ELR (cell line): ENCODE data around the gene SNAPC1.
"Not testable (repeated sequence)": the region's sequence is repeated elsewhere in the genome, so short reads cannot be mapped to it uniquely, and the experiment has no call there.

Experiments used
- DNase-seq: peaks from one replicate; pipeline ENCODE4 v3.0.0-alpha.2; 2015; ENCODE audit warnings: low read depth

The SNAPC1 gene

GRCh38 chr14:61761959-61762786 lies at the start of gene SNAPC1:
Gene SNAPC1, plus strand, starts transcription at chr14:61762420. Its CDS starts 41 bp downstream, at chr14:61762461.
- peak; percentile 99 for DNase-seq

GRCh38 chr14:61713724-61714437 lies 48.3 kb upstream of the SNAPC1 start:
- no peak for DNase-seq

GRCh38 chr14:61716956-61717355 lies 45.3 kb upstream of the SNAPC1 start:
- DNase-seq = no peak

GRCh38 chr14:61718039-61718438 lies 44.2 kb upstream of the SNAPC1 start:
- DNase-seq = no peak

DNA sequence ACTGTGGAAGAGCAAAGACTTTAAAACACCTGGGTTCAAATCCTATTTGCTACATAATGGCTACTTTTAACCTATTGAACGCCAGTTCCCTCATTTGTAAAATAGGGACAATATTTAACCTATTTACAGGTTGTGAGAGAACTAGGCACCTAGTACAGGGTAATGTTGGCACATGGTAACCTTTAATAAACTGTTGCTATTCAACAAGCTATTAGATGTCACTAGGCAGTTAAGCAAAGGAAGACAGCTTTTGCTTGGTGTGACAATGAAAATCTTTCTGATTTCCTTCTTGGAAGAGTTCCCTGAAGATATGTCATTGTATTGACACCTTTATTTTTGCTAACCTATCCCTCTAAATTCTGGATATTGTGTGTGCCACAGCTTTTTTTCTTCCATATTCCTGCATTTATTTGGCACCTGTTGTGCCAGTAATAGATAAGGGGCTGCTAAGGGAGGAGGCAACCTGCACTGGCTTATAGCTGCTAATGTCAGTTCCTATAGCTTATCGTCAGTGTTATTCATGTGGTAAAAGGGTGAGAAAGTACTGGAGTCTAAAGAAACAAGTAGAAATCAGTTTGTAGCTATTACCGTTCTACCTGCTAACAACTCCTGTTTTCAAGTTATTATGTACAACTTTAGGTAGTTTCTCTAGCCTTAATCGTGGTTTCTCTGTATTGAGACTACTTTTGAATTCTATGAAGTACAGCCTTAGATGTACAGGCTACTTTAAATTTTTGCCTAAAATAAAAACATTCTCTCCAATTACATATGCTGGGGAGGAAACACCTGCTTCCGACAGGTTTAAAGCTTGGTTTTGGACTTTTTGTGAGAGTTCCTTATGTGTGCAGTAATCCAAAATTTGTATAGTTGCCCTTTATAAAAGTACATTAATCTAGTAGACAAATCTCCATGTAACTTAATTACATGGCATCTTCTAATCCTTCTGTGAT lies 42.6 kb upstream of the SNAPC1 start:
- DNase-seq = no peak

GRCh38 chr14:61720294-61720661 lies 41.9 kb upstream of the SNAPC1 start:
- no peak for DNase-seq

- no peak for DNase-seq
These were observed 41.5 kb upstream of the SNAPC1 start for GRCh38 chr14:61720741-61721140.

DNA sequence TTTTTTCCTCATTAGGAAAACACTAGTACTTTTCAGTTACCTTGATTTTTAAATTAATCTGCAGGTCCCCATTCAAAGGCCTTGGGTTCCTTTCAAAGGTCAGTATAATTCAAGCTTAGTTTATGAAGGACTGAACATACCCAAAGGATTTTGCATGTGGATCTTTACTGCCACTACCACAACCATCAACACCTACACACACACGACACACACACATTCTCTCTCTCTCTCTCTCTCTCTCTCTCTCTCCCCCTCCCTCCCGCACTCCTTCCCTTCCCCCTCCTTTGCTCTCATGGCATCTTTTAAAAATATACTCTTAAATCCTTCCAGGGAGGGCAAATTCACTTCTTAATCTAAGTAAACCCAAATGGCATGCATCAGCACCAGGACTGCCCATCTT lies 38.1 kb upstream of the SNAPC1 start:
- no peak for DNase-seq

DNA sequence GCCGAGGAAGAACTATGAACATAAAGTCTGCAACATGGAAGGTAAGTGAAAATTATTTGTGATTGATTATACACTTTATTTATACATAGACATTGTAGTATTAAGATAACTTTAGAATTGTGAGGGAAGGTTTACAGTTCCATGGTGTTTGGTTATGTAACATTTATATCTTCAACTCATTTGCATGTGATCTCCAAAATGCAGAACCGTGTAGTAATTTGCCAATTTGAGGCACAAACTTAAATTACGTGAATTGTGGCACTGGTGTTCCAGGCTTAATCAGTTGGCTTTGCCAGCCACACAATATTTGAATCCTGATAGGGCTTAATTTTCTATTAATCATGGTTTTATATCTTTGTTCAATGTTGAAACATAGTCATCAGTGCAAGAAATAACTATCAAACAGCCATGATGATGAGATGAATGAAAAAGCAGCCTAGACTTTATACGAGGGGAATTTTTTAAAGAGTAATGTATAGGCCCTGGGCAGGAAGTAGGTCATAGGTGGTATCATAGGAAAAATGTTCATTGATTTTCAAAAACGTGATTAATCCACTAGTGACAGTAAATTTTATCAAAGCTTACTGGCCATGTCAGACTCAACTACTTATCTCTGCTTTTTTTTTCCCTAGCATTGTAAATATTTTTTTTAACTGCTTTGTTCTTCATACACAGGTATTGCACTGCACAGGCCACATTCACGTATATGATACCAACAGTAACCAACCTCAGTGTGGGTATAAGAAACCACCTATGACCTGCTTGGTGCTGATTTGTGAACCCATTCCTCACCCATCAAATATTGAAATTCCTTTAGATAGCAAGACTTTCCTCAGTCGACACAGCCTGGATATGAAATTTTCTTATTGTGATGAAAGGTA lies 35.2 kb upstream of the SNAPC1 start:
- DNase-seq = no peak

- DNase-seq = peak; percentile 49
These were observed 31.4 kb upstream of the SNAPC1 start for GRCh38 chr14:61730756-61731373.

GRCh38 chr14:61733972-61734371 lies 28.2 kb upstream of the SNAPC1 start:
- peak; percentile 36 for DNase-seq

GRCh38 chr14:61736751-61737150 lies 25.5 kb upstream of the SNAPC1 start:
- no peak for DNase-seq

DNA sequence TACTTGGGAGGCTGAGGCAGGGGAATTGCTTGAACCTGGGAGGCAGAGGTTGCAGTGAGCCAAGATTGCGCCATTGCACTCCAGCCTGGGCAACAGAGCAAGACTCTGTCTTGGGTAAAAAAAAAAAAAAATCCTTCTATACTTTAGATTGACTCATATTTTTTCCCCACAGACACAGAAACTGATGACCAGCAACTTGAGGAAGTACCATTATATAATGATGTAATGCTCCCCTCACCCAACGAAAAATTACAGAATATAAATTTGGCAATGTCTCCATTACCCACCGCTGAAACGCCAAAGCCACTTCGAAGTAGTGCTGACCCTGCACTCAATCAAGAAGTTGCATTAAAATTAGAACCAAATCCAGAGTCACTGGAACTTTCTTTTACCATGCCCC lies 24.3 kb upstream of the SNAPC1 start:
- DNase-seq = no peak

DNA sequence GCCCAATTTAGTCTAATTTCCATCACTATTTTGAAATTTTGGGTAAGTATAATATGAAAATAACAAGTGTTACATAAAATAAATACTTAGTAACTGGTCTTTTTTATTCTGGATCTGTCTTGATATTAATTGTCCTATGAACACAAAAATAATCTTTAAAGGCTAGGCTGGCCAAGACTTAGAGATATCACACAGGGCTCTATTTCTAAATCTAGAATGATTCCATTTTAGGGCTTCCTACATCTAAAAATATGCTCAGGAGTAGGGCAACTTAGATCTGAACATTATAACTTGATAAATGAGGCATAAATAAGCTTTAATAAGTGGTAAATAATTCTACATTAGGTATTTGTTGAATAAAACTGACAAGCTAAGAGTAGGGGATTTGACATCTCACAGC lies 23.1 kb upstream of the SNAPC1 start:
- no peak for DNase-seq

- DNase-seq = no peak
These were observed 19.8 kb upstream of the SNAPC1 start for GRCh38 chr14:61742371-61742770.

DNA sequence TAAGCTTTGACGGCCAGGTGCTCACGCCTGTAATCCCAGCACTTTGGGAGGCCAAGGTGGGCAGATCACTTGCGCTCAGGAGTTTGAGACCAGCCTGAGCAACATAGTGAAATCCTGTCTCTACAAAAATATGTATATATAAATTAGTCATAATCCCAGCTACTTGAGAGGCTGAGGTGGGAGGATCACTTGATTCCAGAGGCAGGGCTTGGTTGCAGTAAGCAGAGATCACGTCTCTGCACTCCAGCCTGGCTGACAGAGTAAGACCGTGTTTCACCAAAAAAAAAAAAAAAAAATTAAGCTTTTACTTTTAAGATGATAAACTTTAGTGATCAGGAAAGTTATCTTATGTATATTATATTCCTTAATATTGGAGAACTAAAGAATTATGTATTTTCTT lies 18.0 kb upstream of the SNAPC1 start:
- no peak for DNase-seq

DNA sequence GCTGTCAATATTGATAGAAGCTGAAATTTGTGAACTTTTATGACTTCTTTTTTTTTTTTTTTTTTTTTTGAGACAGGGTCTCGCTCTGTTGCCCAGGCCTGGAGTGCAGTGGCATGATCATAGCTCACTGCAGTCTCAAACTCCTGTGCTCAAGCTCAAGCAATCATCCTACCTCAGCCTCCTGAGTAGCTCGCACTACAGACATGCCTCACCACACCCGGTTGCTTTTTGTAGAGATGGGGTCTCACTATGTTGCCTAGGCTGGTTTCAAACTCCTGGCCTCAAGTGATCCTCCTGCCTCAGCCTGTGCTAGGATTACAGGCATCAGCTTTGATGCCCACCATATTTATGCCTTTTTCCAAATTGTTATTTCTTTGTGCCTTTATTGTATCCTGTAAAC lies 15.9 kb upstream of the SNAPC1 start:
- not testable (repeated sequence) for DNase-seq

DNA sequence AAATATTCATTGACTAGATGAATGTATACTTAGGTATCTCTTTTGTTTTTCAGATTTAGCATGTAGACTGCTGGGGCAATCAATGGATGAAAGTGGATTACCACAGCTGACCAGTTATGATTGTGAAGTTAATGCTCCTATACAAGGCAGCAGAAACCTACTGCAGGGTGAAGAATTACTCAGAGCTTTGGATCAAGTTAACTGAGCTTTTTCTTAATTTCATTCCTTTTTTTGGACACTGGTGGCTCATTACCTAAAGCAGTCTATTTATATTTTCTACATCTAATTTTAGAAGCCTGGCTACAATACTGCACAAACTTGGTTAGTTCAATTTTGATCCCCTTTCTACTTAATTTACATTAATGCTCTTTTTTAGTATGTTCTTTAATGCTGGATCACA lies 15.3 kb upstream of the SNAPC1 start:
- DNase-seq = no peak

DNA sequence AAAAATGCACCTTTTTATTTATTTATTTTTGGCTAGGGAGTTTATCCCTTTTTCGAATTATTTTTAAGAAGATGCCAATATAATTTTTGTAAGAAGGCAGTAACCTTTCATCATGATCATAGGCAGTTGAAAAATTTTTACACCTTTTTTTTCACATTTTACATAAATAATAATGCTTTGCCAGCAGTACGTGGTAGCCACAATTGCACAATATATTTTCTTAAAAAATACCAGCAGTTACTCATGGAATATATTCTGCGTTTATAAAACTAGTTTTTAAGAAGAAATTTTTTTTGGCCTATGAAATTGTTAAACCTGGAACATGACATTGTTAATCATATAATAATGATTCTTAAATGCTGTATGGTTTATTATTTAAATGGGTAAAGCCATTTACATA lies 14.9 kb upstream of the SNAPC1 start:
- DNase-seq = no peak

DNA sequence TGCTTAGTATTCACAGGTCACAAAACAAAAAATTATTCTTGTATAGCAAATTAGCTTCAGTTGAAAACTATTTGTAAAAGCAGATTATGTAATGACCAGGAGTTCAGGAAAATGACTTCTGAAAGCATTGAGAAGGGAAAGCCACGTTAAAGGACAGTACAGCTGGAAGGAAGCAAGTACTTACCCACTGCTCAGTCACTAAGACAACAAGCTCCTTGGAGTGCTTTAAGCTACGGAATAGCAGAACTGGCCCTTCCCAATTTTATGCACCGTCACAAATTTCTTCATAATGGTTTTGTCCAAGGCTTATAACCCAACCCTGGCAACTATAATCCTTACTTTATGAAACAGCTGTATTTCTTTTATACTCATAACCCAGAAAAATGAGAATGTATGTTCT lies 13.0 kb upstream of the SNAPC1 start:
- DNase-seq = no peak

- DNase-seq = no peak
These were observed 12.4 kb upstream of the SNAPC1 start for GRCh38 chr14:61749867-61750266.
